ENCODE data around the gene ARID1A.

DNA sequence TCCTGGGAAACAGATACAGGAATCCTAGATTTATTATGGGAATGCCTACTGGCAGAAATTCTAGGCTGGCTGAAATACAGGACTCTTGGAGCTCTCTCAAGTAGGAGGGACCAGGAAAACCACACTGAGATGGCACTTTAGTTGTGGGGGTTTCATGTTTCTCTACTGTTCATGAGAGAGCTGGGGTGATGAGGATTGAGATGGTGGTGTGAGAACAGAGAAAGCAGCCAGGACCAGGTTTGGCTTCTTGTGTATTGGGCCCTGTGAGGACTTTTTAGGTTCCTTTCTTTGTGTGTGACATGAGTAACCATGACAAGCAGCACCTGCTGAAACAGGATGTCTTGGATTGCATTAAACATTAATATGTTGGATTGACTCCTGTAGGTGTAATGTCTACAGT lies 4.9 kb downstream of the ARID1A start:
- TF ChIP-seq, protein P1, sequence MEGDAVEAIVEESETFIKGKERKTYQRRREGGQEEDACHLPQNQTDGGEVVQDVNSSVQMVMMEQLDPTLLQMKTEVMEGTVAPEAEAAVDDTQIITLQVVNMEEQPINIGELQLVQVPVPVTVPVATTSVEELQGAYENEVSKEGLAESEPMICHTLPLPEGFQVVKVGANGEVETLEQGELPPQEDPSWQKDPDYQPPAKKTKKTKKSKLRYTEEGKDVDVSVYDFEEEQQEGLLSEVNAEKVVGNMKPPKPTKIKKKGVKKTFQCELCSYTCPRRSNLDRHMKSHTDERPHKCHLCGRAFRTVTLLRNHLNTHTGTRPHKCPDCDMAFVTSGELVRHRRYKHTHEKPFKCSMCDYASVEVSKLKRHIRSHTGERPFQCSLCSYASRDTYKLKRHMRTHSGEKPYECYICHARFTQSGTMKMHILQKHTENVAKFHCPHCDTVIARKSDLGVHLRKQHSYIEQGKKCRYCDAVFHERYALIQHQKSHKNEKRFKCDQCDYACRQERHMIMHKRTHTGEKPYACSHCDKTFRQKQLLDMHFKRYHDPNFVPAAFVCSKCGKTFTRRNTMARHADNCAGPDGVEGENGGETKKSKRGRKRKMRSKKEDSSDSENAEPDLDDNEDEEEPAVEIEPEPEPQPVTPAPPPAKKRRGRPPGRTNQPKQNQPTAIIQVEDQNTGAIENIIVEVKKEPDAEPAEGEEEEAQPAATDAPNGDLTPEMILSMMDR (IDR thresholded peaks at IDR 0.05): no peak
- TF ChIP-seq POLR2A (IDR thresholded peaks at IDR 0.05): no peak

Measured in uterus (tissue), 2 donors.